ENCODE results near the gene KLHL6.

DNA sequence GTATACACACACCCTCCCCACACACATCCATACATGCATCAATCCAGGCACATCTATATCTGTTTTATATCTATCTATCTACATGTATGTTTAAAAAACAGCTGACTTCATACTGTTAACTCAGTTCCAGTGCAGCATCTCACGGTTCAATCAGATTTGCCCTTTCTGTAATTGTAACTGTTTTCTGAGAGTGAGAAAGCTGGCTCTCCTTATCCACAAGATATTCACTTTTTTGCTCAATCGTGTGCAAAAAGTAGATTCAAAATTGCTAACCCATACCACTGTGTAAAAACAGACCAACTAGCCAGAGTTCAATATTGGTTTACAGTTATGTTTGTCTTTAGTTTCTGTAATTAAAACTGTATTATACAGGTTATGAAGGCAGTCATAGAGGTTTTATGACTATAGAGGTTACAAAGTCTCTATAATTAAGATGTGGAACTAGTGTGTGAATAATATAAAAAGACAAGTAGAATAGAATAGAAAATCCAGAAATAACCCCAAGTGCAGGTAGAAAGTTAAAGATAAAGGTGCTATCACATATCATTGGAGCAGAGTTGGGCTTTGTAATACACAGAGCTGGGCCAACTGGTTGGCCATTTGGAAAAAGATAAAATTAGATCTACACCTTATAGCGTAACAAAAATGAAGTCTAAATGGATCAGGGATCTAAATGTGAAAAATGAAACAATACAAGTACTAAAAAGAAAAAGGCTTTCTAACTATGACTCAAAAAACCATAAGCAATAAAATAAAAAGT, 107.0 kb downstream of the KLHL6 start:
- TF ChIP-seq, protein P1, sequence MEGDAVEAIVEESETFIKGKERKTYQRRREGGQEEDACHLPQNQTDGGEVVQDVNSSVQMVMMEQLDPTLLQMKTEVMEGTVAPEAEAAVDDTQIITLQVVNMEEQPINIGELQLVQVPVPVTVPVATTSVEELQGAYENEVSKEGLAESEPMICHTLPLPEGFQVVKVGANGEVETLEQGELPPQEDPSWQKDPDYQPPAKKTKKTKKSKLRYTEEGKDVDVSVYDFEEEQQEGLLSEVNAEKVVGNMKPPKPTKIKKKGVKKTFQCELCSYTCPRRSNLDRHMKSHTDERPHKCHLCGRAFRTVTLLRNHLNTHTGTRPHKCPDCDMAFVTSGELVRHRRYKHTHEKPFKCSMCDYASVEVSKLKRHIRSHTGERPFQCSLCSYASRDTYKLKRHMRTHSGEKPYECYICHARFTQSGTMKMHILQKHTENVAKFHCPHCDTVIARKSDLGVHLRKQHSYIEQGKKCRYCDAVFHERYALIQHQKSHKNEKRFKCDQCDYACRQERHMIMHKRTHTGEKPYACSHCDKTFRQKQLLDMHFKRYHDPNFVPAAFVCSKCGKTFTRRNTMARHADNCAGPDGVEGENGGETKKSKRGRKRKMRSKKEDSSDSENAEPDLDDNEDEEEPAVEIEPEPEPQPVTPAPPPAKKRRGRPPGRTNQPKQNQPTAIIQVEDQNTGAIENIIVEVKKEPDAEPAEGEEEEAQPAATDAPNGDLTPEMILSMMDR (IDR thresholded peaks at IDR 0.05; ENCODE audit: low read depth, low read length, missing input control) = no peak
- no peak for TF ChIP-seq RXRA (IDR thresholded peaks at IDR 0.05)
- TF ChIP-seq NR2F2 (IDR thresholded peaks at IDR 0.05) = no peak
- TF ChIP-seq JUND (IDR thresholded peaks at IDR 0.05) = no peak
- TF ChIP-seq TAF1 (conservative IDR thresholded peaks at IDR 0.05) = no peak
- TF ChIP-seq, protein P2, sequence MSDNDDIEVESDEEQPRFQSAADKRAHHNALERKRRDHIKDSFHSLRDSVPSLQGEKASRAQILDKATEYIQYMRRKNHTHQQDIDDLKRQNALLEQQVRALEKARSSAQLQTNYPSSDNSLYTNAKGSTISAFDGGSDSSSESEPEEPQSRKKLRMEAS (IDR thresholded peaks at IDR 0.05) = no peak

Measured in liver (tissue), 3 donors.